ENCODE measurements around the gene MAD1L1.
A peak's percentile ranks its signal among the peaks of the same experiment; 100 is the strongest.

Gene MAD1L1

GRCh38 chr7:2241580-2242540 is 9.1 kb upstream of the MAD1L1 start, which contains the start of the genes MRM2 and NUDT1:
TSS of gene MRM2 (minus strand) at chr7:2242205. CDS start at chr7:2242169, 36 bp downstream.
TSS of gene NUDT1 (plus strand) at chr7:2242226. CDS start at chr7:2244575, 2,349 bp downstream.
- peak; percentile 60 for DNase-seq

- DNase-seq, result no peak
Measured at GRCh38 chr7:2239242-2239641, 6.5 kb upstream of the MAD1L1 start.

DNA sequence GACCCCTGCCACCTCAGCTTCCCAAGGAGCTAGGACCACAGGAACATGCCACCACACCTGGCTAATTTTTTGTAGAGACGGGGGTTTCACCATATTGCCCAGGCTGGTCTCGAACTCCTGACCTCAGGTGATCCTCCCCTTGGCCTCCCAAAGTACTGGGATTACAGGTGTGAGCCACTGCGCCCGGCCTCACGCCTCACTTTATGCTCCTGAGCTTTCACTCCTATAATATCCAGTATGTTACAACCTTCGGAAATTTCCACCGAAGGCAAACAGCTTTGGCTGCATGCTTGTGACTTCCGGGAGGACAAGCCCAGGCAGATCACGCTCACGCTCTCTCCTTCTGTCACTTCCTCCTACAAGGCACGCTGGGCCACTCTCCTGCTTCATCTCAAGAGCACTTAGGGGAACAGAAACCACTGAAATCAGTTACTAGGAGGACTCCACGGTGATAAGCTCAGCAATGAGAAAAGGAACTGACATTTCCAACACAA is 4.4 kb upstream of the MAD1L1 start:
- no peak for DNase-seq

GRCh38 chr7:2233926-2234325 is 1.2 kb upstream of the MAD1L1 start:
- no peak for DNase-seq

- peak; percentile 10 for DNase-seq
Measured at GRCh38 chr7:2231992-2232765, 566 bp downstream of the MAD1L1 start.

DNA sequence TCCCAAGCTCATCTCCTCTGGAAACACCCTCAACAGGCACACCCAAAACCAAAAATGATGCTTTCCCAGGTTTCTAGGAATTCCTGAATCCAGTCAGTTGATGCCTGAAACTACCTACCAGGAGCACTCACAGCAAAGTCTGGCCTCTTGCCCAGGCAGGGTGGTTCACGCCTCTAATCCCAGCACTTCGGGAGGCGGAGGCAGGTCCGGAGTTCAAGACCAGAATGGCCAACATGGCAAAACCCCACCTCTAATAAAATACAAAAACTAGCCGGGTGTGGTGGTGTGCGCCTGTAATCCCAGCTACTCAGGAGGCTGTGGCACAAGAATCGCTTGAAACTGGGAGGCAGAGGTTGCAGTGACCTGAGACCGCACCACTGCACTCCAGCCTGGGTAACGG is 1.9 kb downstream of the MAD1L1 start:
- DNase-seq, result no peak

GRCh38 chr7:2230226-2230625 is 2.5 kb downstream of the MAD1L1 start:
- no peak for DNase-seq

- DNase-seq, result no peak
Measured at GRCh38 chr7:2229467-2229866, 3.3 kb downstream of the MAD1L1 start.

DNA sequence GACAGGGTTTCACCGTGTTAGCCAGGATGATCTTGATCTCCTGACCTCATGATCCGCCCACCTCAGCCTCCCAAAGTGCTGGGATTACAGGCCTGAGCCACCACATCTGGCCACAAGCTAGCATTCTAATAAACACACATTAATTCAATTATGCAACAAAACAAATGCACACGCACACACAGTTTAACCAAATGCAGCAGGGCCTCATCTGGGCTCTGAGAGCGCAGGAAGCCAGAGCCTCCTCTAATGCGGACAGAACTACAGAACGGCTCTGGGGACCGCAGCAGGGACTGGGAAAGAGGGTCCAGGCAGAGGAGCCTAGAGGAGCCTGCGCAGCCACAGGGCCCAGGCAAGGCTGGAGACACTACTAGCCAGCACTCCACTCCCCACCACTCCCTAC is 3.8 kb downstream of the MAD1L1 start:
- no peak for DNase-seq

- DNase-seq, result no peak
Measured at GRCh38 chr7:2227699-2228098, 5.0 kb downstream of the MAD1L1 start.

- DNase-seq, result no peak
Measured at GRCh38 chr7:2225830-2226229, 6.9 kb downstream of the MAD1L1 start.

GRCh38 chr7:2225336-2225735 is 7.4 kb downstream of the MAD1L1 start:
- DNase-seq, result no peak

DNA sequence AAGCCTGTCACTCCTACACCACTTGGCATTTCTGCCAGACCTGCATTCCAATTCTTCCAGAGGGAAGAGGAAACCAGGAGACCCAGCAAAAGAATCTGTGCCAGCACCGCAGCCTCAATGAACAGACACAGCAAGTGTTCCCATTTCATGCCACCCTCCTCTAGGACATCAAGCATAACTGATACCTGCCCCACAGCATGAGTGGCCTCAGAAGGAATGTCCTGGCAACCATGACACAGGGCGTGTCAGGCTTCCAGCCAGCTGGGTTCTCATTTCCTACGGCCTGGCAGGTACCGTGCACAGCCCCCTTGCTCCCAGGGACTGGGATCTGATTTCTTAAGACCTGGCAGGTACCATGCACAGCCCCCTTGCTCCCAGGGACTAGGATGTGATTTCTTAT is 7.8 kb downstream of the MAD1L1 start:
- DNase-seq, result no peak

- no peak for DNase-seq
Measured at GRCh38 chr7:2224491-2224928, 8.2 kb downstream of the MAD1L1 start.

GRCh38 chr7:2223321-2223720 is 9.4 kb downstream of the MAD1L1 start:
- DNase-seq, result no peak

GRCh38 chr7:2222516-2222915 is 10.2 kb downstream of the MAD1L1 start:
- DNase-seq, result no peak

DNA sequence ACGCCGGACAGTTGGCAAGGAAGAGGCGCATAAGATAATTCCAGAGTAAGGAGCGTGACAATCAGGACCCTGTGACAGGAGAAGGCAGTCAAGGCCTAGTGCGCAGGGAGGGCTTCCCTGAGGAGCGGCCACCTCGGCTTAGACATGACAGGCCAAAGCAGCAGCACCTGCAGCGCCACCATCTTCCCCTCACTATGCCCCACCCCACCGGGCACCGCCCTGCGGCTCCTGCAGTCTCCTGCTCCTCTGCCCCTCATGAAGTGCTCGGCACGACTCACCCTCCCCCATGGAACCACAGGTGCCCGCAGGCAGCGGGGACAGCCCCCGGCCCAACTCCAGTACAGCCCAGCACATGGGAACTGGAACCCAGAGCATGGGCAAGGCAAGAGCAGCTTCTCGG is 11.8 kb downstream of the MAD1L1 start:
- DNase-seq, result no peak

- no peak for DNase-seq
Measured at GRCh38 chr7:2220506-2220905, 12.2 kb downstream of the MAD1L1 start.

DNA sequence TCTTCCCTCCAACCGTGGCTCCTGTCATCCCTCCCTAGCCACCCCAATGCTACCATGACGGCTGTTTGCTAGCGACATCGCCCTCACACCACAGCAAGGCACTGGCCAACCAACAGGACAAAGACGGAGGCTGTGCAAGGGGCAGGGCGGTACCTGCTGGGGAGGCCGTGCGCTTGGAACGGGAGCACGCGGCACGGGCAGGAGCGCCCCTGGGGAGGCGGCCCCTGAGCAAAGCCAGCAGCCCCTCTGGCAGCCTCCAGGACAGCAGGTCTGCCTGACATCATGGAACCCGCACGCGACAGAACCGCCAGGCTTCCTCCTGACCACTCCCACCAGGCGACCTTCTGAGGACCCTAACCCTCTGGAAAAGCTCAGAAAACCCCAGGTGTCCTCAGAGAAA is 12.7 kb downstream of the MAD1L1 start:
- no peak for DNase-seq

DNA sequence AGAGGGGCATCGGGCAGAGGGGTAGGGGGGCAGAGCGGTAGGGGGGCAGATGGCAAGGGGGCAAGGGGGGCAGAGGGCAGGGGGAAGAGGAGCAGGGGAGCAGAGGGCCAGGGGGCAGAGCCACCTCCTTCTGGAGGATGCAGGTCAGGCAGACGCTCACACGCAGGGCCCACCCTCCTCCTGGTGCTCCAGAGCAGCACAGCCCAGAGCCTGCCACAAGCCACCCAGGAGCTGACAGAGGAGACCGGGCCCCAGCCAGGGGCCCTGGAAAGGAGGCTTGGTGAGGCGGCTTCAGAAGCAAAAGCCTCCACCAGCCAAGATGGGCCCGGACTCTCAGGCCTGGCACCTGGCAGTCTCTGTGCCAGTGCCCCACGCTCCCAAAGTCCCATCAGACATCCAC is 13.1 kb downstream of the MAD1L1 start:
- no peak for DNase-seq

- DNase-seq, result no peak
Measured at GRCh38 chr7:2219136-2219535, 13.6 kb downstream of the MAD1L1 start.

GRCh38 chr7:2218444-2218785 is 14.3 kb downstream of the MAD1L1 start:
- DNase-seq, result no peak

DNA sequence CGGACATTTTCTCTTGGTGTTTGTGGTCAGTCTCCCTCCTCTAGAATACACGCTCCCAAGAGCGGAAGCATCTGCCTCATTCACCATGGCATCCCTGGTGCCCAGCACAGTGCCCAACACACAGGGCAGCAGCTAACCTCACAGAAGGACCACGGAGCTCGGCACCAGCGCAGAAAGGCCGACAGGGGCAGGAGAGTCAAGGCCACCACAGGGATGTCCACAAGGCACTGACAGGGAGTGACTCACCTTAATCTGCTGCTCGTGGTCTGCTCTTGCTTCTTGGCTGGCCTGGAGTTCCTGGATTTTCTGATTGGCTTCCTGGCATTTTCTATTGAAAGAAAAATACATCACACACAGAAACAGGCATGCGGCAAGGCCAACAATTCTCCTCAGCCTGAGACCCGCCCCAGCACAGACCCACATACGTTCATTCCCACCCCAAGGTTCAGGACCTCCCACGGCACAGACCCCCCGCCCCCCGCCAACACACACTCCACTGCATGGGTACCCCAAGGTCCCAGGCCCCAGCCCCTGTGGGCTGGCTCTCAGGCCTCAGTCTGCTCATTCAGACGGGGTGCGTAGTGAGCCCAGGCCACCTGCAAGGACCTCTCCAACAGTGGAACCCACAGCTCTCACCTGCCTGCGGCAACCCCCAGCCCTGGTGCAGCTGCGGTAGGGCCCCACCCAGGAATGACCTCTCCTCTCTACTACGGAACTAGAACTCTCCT is 14.9 kb downstream of the MAD1L1 start:
- no peak for DNase-seq

Measured in stimulated activated naive CD4-positive, alpha-beta T cell treated with Interleukin-2 at 50 U/mL for 16 hours (primary cell).